Trophoblast cell (in vitro differentiated cells and primary cell): ENCODE measurements around the gene EPB41L1.

Experiments
- DNase-seq, 2 donors: peaks; one replicate each; pipeline ENCODE4 v3.0.0-alpha.2; 2016
- H2AFZ ChIP-seq: 2 replicates; pipeline ENCODE4 v1.6.1; 2013; ENCODE audit warnings: low read length, moderate library complexity, mild to moderate bottlenecking; ENCODE audit not compliant: insufficient read depth, poor library complexity
- H2AK5ac ChIP-seq: 2 replicates; pipeline ENCODE4 v1.6.1; 2013; ENCODE audit warnings: mild to moderate bottlenecking, low read length
- H2BK120ac ChIP-seq: 2 replicates; pipeline ENCODE4 v1.6.1; 2013; ENCODE audit warnings: low read length, mild to moderate bottlenecking, moderate library complexity; ENCODE audit not compliant: insufficient read depth, poor library complexity
- H2BK12ac ChIP-seq: 2 replicates; pipeline ENCODE4 v1.6.1; 2013; ENCODE audit warnings: mild to moderate bottlenecking, low read length, moderate library complexity
- H2BK5ac ChIP-seq: 2 replicates; pipeline ENCODE4 v1.6.1; 2013; ENCODE audit warnings: low read length, low read depth, moderate library complexity, mild to moderate bottlenecking; ENCODE audit not compliant: poor library complexity
- H3K14ac ChIP-seq: 2 replicates; pipeline ENCODE4 v1.6.1; 2013; ENCODE audit warnings: mild to moderate bottlenecking, low read length
- H3K18ac ChIP-seq: 2 replicates; pipeline ENCODE4 v1.6.1; 2013; ENCODE audit warnings: mild to moderate bottlenecking, low read length
- H3K23ac ChIP-seq: 2 replicates; pipeline ENCODE4 v1.6.1; 2013; ENCODE audit warnings: low read length
- H3K27ac ChIP-seq: 2 replicates; pipeline ENCODE4 v1.5.1; 2013; ENCODE audit warnings: low read depth, mild to moderate bottlenecking, inconsistent platforms, low read length, moderate library complexity
- H3K27me3 ChIP-seq: 2 replicates; pipeline ENCODE4 v1.6.1; 2013; ENCODE audit warnings: inconsistent platforms, mild to moderate bottlenecking, low read length, moderate library complexity; ENCODE audit not compliant: insufficient read depth
- H3K36me3 ChIP-seq, 2 experiments: 1 replicate in 1 of 2; 2 replicates in 1 of 2; pipeline ENCODE4 v1.6.1; 2013; ENCODE audit warnings: low read length in 2 of 2, mild to moderate bottlenecking in 2 of 2, moderate library complexity in 1 of 2; ENCODE audit not compliant: insufficient read depth in 2 of 2, control insufficient read depth in 1 of 2
- H3K4ac ChIP-seq: 2 replicates; pipeline ENCODE4 v1.6.1; 2013; ENCODE audit warnings: low read depth, mild to moderate bottlenecking, low read length, moderate library complexity
- H3K4me1 ChIP-seq, 2 experiments: 1 replicate in 1 of 2; 2 replicates in 1 of 2; pipeline ENCODE4 v1.6.1; 2013; ENCODE audit warnings: low read length in 2 of 2, mild to moderate bottlenecking in 2 of 2, moderate library complexity in 1 of 2; ENCODE audit not compliant: insufficient read depth in 2 of 2, control insufficient read depth in 1 of 2
- H3K4me2 ChIP-seq: 2 replicates; pipeline ENCODE4 v1.6.1; 2013; ENCODE audit warnings: inconsistent platforms, mild to moderate bottlenecking, low read length, moderate library complexity
- H3K4me3 ChIP-seq: 2 replicates; pipeline ENCODE4 v1.5.1; 2013; ENCODE audit warnings: mild to moderate bottlenecking, low read depth, low read length, inconsistent platforms
- H3K79me1 ChIP-seq: one replicate; pipeline ENCODE4 v1.6.1; 2013; ENCODE audit warnings: low read length
- H3K79me2 ChIP-seq: 2 replicates; pipeline ENCODE4 v1.6.1; 2013; ENCODE audit warnings: low read length, mild to moderate bottlenecking; ENCODE audit not compliant: control insufficient read depth, insufficient read depth, poor library complexity
- H3K9ac ChIP-seq: 2 replicates; pipeline ENCODE4 v1.6.1; 2013; ENCODE audit warnings: mild to moderate bottlenecking, low read length
- H3K9me3 ChIP-seq: 2 replicates; pipeline ENCODE4 v1.6.1; 2013; ENCODE audit warnings: low read depth, mild to moderate bottlenecking, control low read depth, inconsistent platforms, low read length; ENCODE audit not compliant: insufficient read depth
- H4K12ac ChIP-seq: 2 replicates; pipeline ENCODE4 v1.6.1; 2013; ENCODE audit warnings: low read depth, mild to moderate bottlenecking, low read length, moderate library complexity
- H4K8ac ChIP-seq: 2 replicates; pipeline ENCODE4 v1.6.1; 2013; ENCODE audit warnings: low read depth, mild to moderate bottlenecking, low read length, moderate library complexity
- H4K91ac ChIP-seq: one replicate; pipeline ENCODE4 v1.6.1; 2013; ENCODE audit warnings: low read depth, mild to moderate bottlenecking, low read length, moderate library complexity
- WGBS: extraction: QIAGEN DNeasy Blood & Tissue Kit; methylation state at CpG from one replicate; pipeline ENCODE4 v1.1.7; 2013; ENCODE audit warnings: missing lambda C conversion rate; ENCODE audit not compliant: insufficient read length, insufficient coverage; ENCODE audit errors: extremely low coverage; 5-methylcytosine and 5-hydroxymethylcytosine counted together

EPB41L1 gene

DNA sequence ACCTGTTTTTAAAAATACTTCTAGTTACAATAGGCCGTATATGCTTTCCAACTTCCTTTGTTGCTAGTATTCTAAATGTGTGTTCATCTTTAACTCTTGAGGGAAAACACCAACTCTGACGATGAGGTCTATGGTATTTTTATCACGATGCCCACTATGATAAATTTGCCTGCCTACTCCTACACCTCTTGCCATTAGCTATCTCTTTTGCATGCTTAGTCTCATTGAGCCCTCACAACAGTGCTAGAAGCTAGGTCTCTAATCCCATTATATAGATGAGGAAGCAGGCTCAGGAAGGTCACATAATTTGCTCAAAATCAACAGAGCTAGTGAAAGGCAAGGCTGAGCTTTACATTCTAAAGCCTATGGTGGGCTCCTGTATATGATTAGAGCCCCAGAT lies 94.9 kb downstream of the EPB41L1 start:
- no peaks in the 10 kb centered on the region for H3K9me3 ChIP-seq
- H3K79me2 ChIP-seq: no peaks in the 10 kb centered on the region
- WGBS: no CpG with 5 or more reads among the region's 3 CpGs
- H3K4ac ChIP-seq: no peak overlapping the region
- H4K8ac ChIP-seq: no peak overlapping the region
- H3K79me1 ChIP-seq: no peaks in the 10 kb centered on the region
- H2BK12ac ChIP-seq: no peak overlapping the region
- no peaks in the 10 kb centered on the region for H3K4me1 ChIP-seq
- no peak overlapping the region for H3K4me2 ChIP-seq
- H3K14ac ChIP-seq: no peak overlapping the region
- H3K27me3 ChIP-seq: no peaks in the 10 kb centered on the region
- H3K9ac ChIP-seq: no peak overlapping the region
- H2BK120ac ChIP-seq: no peak overlapping the region
- no peak overlapping the region for H3K18ac ChIP-seq
- H2AFZ ChIP-seq: no peak overlapping the region
- DNase-seq: no peak
- H4K91ac ChIP-seq: no peak overlapping the region
- peaks cover 17 to 53% of the 10 kb centered on the region in 2 experiments for H3K36me3 ChIP-seq
- H2AK5ac ChIP-seq: no peak overlapping the region
- no peak overlapping the region for H3K23ac ChIP-seq
- H3K27ac ChIP-seq: no peak overlapping the region
- H4K12ac ChIP-seq: no peak overlapping the region
- H2BK5ac ChIP-seq: no peak overlapping the region
- no peak overlapping the region for H3K4me3 ChIP-seq

DNA sequence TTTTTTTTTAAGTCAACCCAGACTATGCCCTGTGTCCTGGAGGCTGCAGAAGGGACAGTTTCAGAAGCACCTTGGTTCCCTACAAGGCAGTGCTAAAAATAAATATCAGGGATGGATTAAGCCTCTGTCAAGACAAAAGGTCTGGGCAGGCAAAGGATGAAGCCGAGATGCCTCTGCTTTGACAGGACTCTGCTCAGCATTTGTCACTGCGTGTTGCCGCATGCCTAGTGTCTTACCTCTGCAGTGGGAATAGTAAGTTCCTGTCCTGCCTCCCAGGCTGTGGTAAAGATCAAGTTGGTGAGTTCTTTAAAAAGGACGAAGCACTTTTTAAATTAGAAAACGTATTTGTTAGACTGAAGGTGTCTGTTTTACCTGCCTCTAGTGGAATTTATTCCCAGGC lies 96.9 kb downstream of the EPB41L1 start:
- Histone ChIP-seq H3K4me3 (no peak overlapping the region), H3K4me2 (no peak overlapping the region), H4K12ac (no peak overlapping the region), H3K27me3 (no peaks in the 10 kb centered on the region), H3K79me2 (no peaks in the 10 kb centered on the region), H3K27ac (no peak overlapping the region), H2AFZ (no peak overlapping the region), H2BK12ac (no peak overlapping the region), H3K36me3 (peaks cover 24 to 51% of the 10 kb centered on the region in 2 experiments), H3K4me1 (no peaks in the 10 kb centered on the region), H3K9me3 (no peaks in the 10 kb centered on the region), H2BK120ac (no peak overlapping the region), H3K23ac (no peak overlapping the region), H3K18ac (no peak overlapping the region), H3K14ac (no peak overlapping the region), H2BK5ac (no peak overlapping the region), H2AK5ac (no peak overlapping the region), H3K9ac (no peak overlapping the region), H3K79me1 (no peaks in the 10 kb centered on the region), H4K8ac (no peak overlapping the region), H3K4ac (no peak overlapping the region), H4K91ac (no peak overlapping the region)
- DNase-seq: no peak
- no CpG with 5 or more reads among the region's 5 CpGs for WGBS

DNA sequence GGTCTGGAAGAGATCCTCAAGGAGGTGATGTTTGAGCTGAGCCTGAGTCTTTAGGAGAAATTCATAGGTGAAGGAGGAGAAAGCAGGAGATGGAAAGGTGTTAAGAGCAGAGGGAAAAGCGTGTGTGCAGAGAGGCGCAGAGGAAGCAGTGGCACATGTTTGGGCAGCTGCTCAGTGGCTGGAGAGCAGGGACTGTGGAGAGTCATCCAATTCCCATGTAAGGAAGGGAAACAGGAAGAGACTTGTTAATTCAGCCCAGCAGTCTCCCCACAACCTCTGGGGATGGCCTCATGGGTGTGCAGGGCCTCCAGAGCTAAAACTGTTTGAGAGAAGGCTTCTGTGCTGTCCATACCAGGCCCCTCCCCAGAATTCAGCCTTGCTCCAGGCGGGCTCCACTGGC lies 98.0 kb downstream of the EPB41L1 start:
- peaks cover 22 to 52% of the 10 kb centered on the region in 2 experiments for H3K36me3 ChIP-seq
- H3K79me1 ChIP-seq: no peaks in the 10 kb centered on the region
- no peak overlapping the region for H3K23ac ChIP-seq
- H3K27me3 ChIP-seq: no peaks in the 10 kb centered on the region
- H3K18ac ChIP-seq: no peak overlapping the region
- no peaks in the 10 kb centered on the region for H3K4me1 ChIP-seq
- no peak overlapping the region for H3K4me3 ChIP-seq
- H3K14ac ChIP-seq: no peak overlapping the region
- no peak overlapping the region for H2BK12ac ChIP-seq
- H2AFZ ChIP-seq: no peak overlapping the region
- H4K91ac ChIP-seq: no peak overlapping the region
- WGBS: no CpG with 5 or more reads among the region's 3 CpGs
- H2BK5ac ChIP-seq: no peak overlapping the region
- H2AK5ac ChIP-seq: no peak overlapping the region
- no peak overlapping the region for H3K4me2 ChIP-seq
- no peak overlapping the region for H2BK120ac ChIP-seq
- H4K12ac ChIP-seq: no peak overlapping the region
- no peaks in the 10 kb centered on the region for H3K9me3 ChIP-seq
- no peak overlapping the region for H3K4ac ChIP-seq
- no peak for DNase-seq
- no peak overlapping the region for H3K9ac ChIP-seq
- H4K8ac ChIP-seq: no peak overlapping the region
- no peak overlapping the region for H3K27ac ChIP-seq
- H3K79me2 ChIP-seq: no peaks in the 10 kb centered on the region

GRCh38 chr20:36253036-36253435 lies 98.5 kb downstream of the EPB41L1 start:
- no peaks in the 10 kb centered on the region for H3K79me2 ChIP-seq
- no peaks in the 10 kb centered on the region for H3K27me3 ChIP-seq
- H4K8ac ChIP-seq: no peak overlapping the region
- no peaks in the 10 kb centered on the region for H3K9me3 ChIP-seq
- H3K4me1 ChIP-seq: no peaks in the 10 kb centered on the region
- H3K14ac ChIP-seq: no peak overlapping the region
- H2BK12ac ChIP-seq: no peak overlapping the region
- no peak overlapping the region for H4K12ac ChIP-seq
- no peak overlapping the region for H2AK5ac ChIP-seq
- H2BK120ac ChIP-seq: no peak overlapping the region
- no peak overlapping the region for H2BK5ac ChIP-seq
- H3K4me2 ChIP-seq: no peak overlapping the region
- no peak for DNase-seq
- H3K4ac ChIP-seq: no peak overlapping the region
- H2AFZ ChIP-seq: no peak overlapping the region
- no peak overlapping the region for H3K27ac ChIP-seq
- H3K79me1 ChIP-seq: no peaks in the 10 kb centered on the region
- no peak overlapping the region for H4K91ac ChIP-seq
- no CpG with 5 or more reads among the region's 9 CpGs for WGBS
- no peak overlapping the region for H3K18ac ChIP-seq
- no peak overlapping the region for H3K4me3 ChIP-seq
- peaks cover 22 to 50% of the 10 kb centered on the region in 2 experiments for H3K36me3 ChIP-seq
- no peak overlapping the region for H3K9ac ChIP-seq
- H3K23ac ChIP-seq: no peak overlapping the region
